T-helper 1 cell (primary cell): Measurements from ENCODE around the gene APOBEC3A.
A peak's percentile ranks its signal among the peaks of the same experiment; 100 is the strongest.
"Not testable (repeated sequence)": the region's sequence is repeated elsewhere in the genome, so short reads cannot be mapped to it uniquely, and the experiment has no call there.

Source experiments
- DNase-seq, 5 donors: peaks; one replicate each; pipeline ENCODE4 v3.0.0-alpha.2; 2012 to 2020

APOBEC3A gene

GRCh38 chr22:38943882-38944281 lies 13.5 kb upstream of the APOBEC3A start:
- no peak for DNase-seq

- DNase-seq = no peak
These were observed 12.8 kb upstream of the APOBEC3A start for GRCh38 chr22:38944653-38945052.

GRCh38 chr22:38945706-38946338 lies 11.6 kb upstream of the APOBEC3A start:
- not testable (repeated sequence) for DNase-seq

GRCh38 chr22:38946771-38947170 lies 10.6 kb upstream of the APOBEC3A start:
- no peak for DNase-seq

GRCh38 chr22:38947321-38948140 lies 9.9 kb upstream of the APOBEC3A start:
- DNase-seq = no peak

- DNase-seq = no peak
These were observed 9.0 kb upstream of the APOBEC3A start for GRCh38 chr22:38948181-38948940.

GRCh38 chr22:38949889-38950405 lies 7.5 kb upstream of the APOBEC3A start:
- no peak for DNase-seq

- no peak for DNase-seq
These were observed 6.7 kb upstream of the APOBEC3A start for GRCh38 chr22:38950527-38951295.

GRCh38 chr22:38951734-38952133 lies 5.7 kb upstream of the APOBEC3A start:
- no peak for DNase-seq

- no peak for DNase-seq
These were observed 5.0 kb upstream of the APOBEC3A start for GRCh38 chr22:38952281-38952993.

GRCh38 chr22:38953091-38953490 lies 4.3 kb upstream of the APOBEC3A start:
- DNase-seq = no peak

- DNase-seq = peak in 3 of 5 donors; percentile 1 to 87 (median 45)
These were observed 3.6 kb upstream of the APOBEC3A start for GRCh38 chr22:38953577-38954413.

- no peak for DNase-seq
These were observed 2.9 kb upstream of the APOBEC3A start for GRCh38 chr22:38954414-38955043.

- DNase-seq = no peak
These were observed 2.0 kb upstream of the APOBEC3A start for GRCh38 chr22:38955250-38955905.

- DNase-seq = no peak
These were observed 1.5 kb upstream of the APOBEC3A start for GRCh38 chr22:38955926-38956325.

- DNase-seq = no peak
These were observed 858 bp upstream of the APOBEC3A start for GRCh38 chr22:38956551-38956950.

GRCh38 chr22:38957808-38958650 lies 620 bp downstream of the APOBEC3A start:
- DNase-seq = no peak

- DNase-seq = not testable (repeated sequence)
These were observed 1.2 kb downstream of the APOBEC3A start for GRCh38 chr22:38958651-38958943.

GRCh38 chr22:38959590-38959989 lies 2.2 kb downstream of the APOBEC3A start:
- DNase-seq = no peak
